Effector CD4-positive, alpha-beta T cell (primary cell): ENCODE data around the gene MED13.
"Not testable (repeated sequence)": the region's sequence is repeated elsewhere in the genome, so short reads cannot be mapped to it uniquely, and the experiment has no call there.

Experiments
- DNase-seq: peaks from one replicate; pipeline ENCODE4 v3.0.0-alpha.2; 2020

Gene MED13

GRCh38 chr17:62090021-62090824 lies 25.1 kb upstream of the MED13 start:
- no peak for DNase-seq

- DNase-seq, result no peak
Measured at GRCh38 chr17:62089334-62089733, 24.3 kb upstream of the MED13 start.

GRCh38 chr17:62086737-62087136 lies 21.7 kb upstream of the MED13 start:
- DNase-seq, result no peak

- DNase-seq, result no peak
Measured at GRCh38 chr17:62085511-62086408, 20.7 kb upstream of the MED13 start.

- no peak for DNase-seq
Measured at GRCh38 chr17:62084585-62084984, 19.5 kb upstream of the MED13 start.

- DNase-seq, result no peak
Measured at GRCh38 chr17:62083651-62084050, 18.6 kb upstream of the MED13 start.

GRCh38 chr17:62080647-62081046 lies 15.6 kb upstream of the MED13 start:
- DNase-seq, result no peak

GRCh38 chr17:62078009-62078408 lies 12.9 kb upstream of the MED13 start:
- no peak for DNase-seq

- DNase-seq, result no peak
Measured at GRCh38 chr17:62076864-62077788, 12.0 kb upstream of the MED13 start.

GRCh38 chr17:62075308-62075815 lies 10.3 kb upstream of the MED13 start:
- DNase-seq, result no peak

- DNase-seq, result no peak
Measured at GRCh38 chr17:62073993-62074392, 8.9 kb upstream of the MED13 start.

- DNase-seq, result not testable (repeated sequence)
Measured at GRCh38 chr17:62072855-62073254, 7.8 kb upstream of the MED13 start.

GRCh38 chr17:62070900-62071299 lies 5.8 kb upstream of the MED13 start:
- no peak for DNase-seq

- DNase-seq, result no peak
Measured at GRCh38 chr17:62067165-62068145, 2.4 kb upstream of the MED13 start.

GRCh38 chr17:62065611-62066468 lies 762 bp upstream of the MED13 start:
- DNase-seq, result peak; percentile 99

- DNase-seq, result no peak
Measured at GRCh38 chr17:62064029-62064790, 868 bp downstream of the MED13 start.

- DNase-seq, result no peak
Measured at GRCh38 chr17:62062944-62063343, 2.1 kb downstream of the MED13 start.

GRCh38 chr17:62062302-62062701 lies 2.8 kb downstream of the MED13 start:
- no peak for DNase-seq

GRCh38 chr17:62059414-62059813 lies 5.7 kb downstream of the MED13 start:
- no peak for DNase-seq
